Activated naive CD8-positive, alpha-beta T cell treated with anti-CD3 and anti-CD28 coated beads, Interleukin-2, amount 10 ng/mL, durations not matched to agents 7 days and 5 days (primary cell): ENCODE results near the gene SH3D19. TPM values are rescaled to one million over a fixed set of nuclear protein-coding genes. Genes with fewer than 3 reads are reported as not detected.
"Not testable (repeated sequence)": the region's sequence is repeated elsewhere in the genome, so short reads cannot be mapped to it uniquely, and the experiment has no call there.

Experiments
- ATAC-seq: fragments of 150-1000 bp; cut with Tn5 transposase; one replicate; pipeline ENCODE4 v1.10.0; 2021; ENCODE audit warnings: low read depth, moderate library complexity
- POLR2A ChIA-PET: fragments of 350-600 bp; sonication (Branson Sonifier 250); formaldehyde crosslinking; loops from one replicate; lab custom pipeline; 2021; ENCODE audit warnings: antibody characterized with exemption; lab: Charles Lee
- DNase-seq: peaks from one replicate; pipeline ENCODE4 v3.0.0; 2021
- H3K27ac Mint-ChIP-seq: one replicate; pipeline ENCODE4 v1.8.0; 2022; ENCODE audit warnings: mild to moderate bottlenecking, mixed read lengths
- H3K27me3 Mint-ChIP-seq: one replicate; pipeline ENCODE4 v1.8.0; 2022; ENCODE audit warnings: mild to moderate bottlenecking, moderate library complexity, mixed read lengths
- H3K36me3 Mint-ChIP-seq: one replicate; pipeline ENCODE4 v1.8.0; 2021; ENCODE audit warnings: mild to moderate bottlenecking, mixed read lengths
- H3K4me1 Mint-ChIP-seq: one replicate; pipeline ENCODE4 v1.8.0; 2021; ENCODE audit warnings: mixed read lengths
- H3K4me3 Mint-ChIP-seq: one replicate; pipeline ENCODE4 v1.8.0; 2022; ENCODE audit warnings: mild to moderate bottlenecking, moderate library complexity, mixed read lengths
- H3K9me3 Mint-ChIP-seq: one replicate; pipeline ENCODE4 v1.8.0; 2021; ENCODE audit warnings: mixed read lengths
- total RNA-seq, 2 experiments: library from RNA; stranded (reverse); gene quantifications; one replicate each; pipeline ENCODE4 v1.2.3, GENCODE V29; 2021

SH3D19 gene
- total RNA-seq, 2 experiments from 2014 or later: not detected

DNA sequence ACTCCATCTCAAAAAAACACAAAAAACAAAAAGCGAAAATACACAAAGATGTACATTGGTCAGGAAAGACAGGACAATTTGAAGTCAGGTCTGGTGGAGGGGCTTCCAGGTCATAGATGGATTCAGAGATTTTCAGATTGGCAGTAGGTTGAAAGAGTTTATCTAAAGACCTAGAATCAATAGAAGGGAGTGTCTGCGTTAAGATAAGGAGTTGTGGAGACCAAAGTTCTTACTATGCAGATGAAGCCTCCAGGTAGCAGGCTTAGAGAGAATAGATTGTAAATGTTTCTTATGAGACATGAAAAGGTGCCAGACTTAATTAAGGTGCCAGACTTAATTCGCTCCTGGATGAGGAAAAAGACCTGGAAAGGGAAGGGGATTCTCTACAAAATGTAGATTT, 232.9 kb downstream of the SH3D19 start:
- POLR2A ChIA-PET: no interaction called here
- DNase-seq (no peak), ATAC-seq (no peak)
- peaks cover 1% of the 10 kb centered on the region for H3K4me1 Mint-ChIP-seq
- H3K4me3 Mint-ChIP-seq: no peak overlapping the region
- H3K9me3 Mint-ChIP-seq: no peaks in the 10 kb centered on the region
- H3K27ac Mint-ChIP-seq: no peak overlapping the region
- no peaks in the 10 kb centered on the region for H3K27me3 Mint-ChIP-seq
- H3K36me3 Mint-ChIP-seq: no peaks in the 10 kb centered on the region

GRCh38 chr4:151091047-151091446, 234.4 kb downstream of the SH3D19 start:
- no peak overlapping the region for H3K4me3 Mint-ChIP-seq
- no peak for DNase-seq
- H3K27ac Mint-ChIP-seq: no peak overlapping the region
- no peaks in the 10 kb centered on the region for H3K27me3 Mint-ChIP-seq
- no peaks in the 10 kb centered on the region for H3K36me3 Mint-ChIP-seq
- ATAC-seq: no peak
- POLR2A ChIA-PET: no interaction called here
- peaks cover 1% of the 10 kb centered on the region for H3K4me1 Mint-ChIP-seq
- H3K9me3 Mint-ChIP-seq: no peaks in the 10 kb centered on the region

DNA sequence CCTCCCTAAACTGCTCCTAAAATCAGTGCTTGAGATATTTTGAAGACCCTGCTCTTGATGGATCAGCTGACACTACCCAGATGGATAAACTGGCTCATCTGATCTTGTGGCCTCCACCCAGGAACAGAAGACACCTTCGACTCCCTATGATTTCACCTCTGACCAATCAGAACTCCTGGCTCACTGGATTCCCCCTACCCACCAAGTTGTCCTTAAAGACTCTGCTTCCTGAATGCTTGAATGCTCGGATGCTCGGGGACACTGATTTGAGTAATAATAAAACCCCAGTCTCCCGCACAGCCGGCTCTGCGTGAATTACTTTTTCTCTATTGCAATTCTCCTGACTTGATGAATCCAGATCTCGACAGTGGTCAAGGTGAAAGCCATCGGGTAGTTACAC, 237.9 kb downstream of the SH3D19 start:
- H3K9me3 Mint-ChIP-seq: no peaks in the 10 kb centered on the region
- ATAC-seq: no peak
- no peaks in the 10 kb centered on the region for H3K27me3 Mint-ChIP-seq
- no peak for DNase-seq
- no peaks in the 10 kb centered on the region for H3K36me3 Mint-ChIP-seq
- no peak overlapping the region for H3K27ac Mint-ChIP-seq
- H3K4me1 Mint-ChIP-seq: peaks cover 1% of the 10 kb centered on the region
- POLR2A ChIA-PET: no interaction called here
- no peak overlapping the region for H3K4me3 Mint-ChIP-seq

GRCh38 chr4:151077978-151078377, 247.4 kb downstream of the SH3D19 start:
- POLR2A ChIA-PET, H3K9me3 Mint-ChIP-seq, H3K4me3 Mint-ChIP-seq, DNase-seq, H3K27me3 Mint-ChIP-seq, H3K36me3 Mint-ChIP-seq, ATAC-seq, H3K4me1 Mint-ChIP-seq, H3K27ac Mint-ChIP-seq: not testable (repeated sequence)

- DNase-seq (no peak), ATAC-seq (no peak)
- H3K36me3 Mint-ChIP-seq: no peaks in the 10 kb centered on the region
- POLR2A ChIA-PET: no interaction called here
- H3K27me3 Mint-ChIP-seq: peaks cover 4% of the 10 kb centered on the region
- no peaks in the 10 kb centered on the region for H3K4me1 Mint-ChIP-seq
- no peak overlapping the region for H3K4me3 Mint-ChIP-seq
- H3K27ac Mint-ChIP-seq: no peak overlapping the region
- no peaks in the 10 kb centered on the region for H3K9me3 Mint-ChIP-seq
Observed at GRCh38 chr4:151074416-151074916, 250.9 kb downstream of the SH3D19 start.

Other genes with a start within 250 kb of the SH3D19 start
- gene RPS3A, start 226.0 kb downstream of the SH3D19 start, total RNA-seq: 1,000 to 10,000 TPM; 1,980 to 2,148 TPM
- gene PRSS48, start 48.4 kb downstream of the SH3D19 start, total RNA-seq: not detected
- under 1 TPM; 0.45 to 0.83 TPM for gene FHIP1A, start 83.6 kb upstream of the SH3D19 start, total RNA-seq